Coronary artery (tissue), 2 donors: Measurements from ENCODE around the gene EIF3F.

ENCODE experiments used
- DNase-seq: peaks from one replicate; pipeline ENCODE4 v3.0.0-alpha.2; 2017; ENCODE audit warnings: low spot score
- H3K27ac ChIP-seq, 2 donors: fragments of 200-600 bp; sonication (generic); one replicate each; pipeline ENCODE4 v1.5.1; 2016 to 2019
- H3K4me3 ChIP-seq: fragments of 200-600 bp; sonication (generic); 2 replicates; pipeline ENCODE4 v1.5.1; 2016; ENCODE audit warnings: mild to moderate bottlenecking, moderate library complexity
- CTCF ChIP-seq: fragments of 200-600 bp; sonication (generic); IDR thresholded peaks from one replicate; pipeline ENCODE4 v1.5.1; 2019; ENCODE audit warnings: antibody characterized with exemption

The EIF3F gene

GRCh38 chr11:7986768-7987559, at the start of gene EIF3F:
EIF3F (plus strand) TSS chr11:7987337; CDS start chr11:7987353, 16 bp downstream.
- H3K4me3 ChIP-seq = peak within 1 kb of the TSS; percentile 84
- TF ChIP-seq CTCF = peak; percentile 62
- peak; percentile 95 for DNase-seq
- peak within 1 kb of the TSS; percentile 75 to 79 for H3K27ac ChIP-seq

- no peak for DNase-seq
- TF ChIP-seq CTCF = no peak
- H3K27ac ChIP-seq = no peak overlapping the region
- H3K4me3 ChIP-seq = no peak overlapping the region
These were observed 46.0 kb upstream of the EIF3F start for GRCh38 chr11:7941146-7941545.

GRCh38 chr11:7941608-7942007, 45.5 kb upstream of the EIF3F start, which contains the start of gene OR10A3:
OR10A3 (minus strand) TSS chr11:7941708; CDS start chr11:7939520, 2,188 bp downstream.
- Histone ChIP-seq H3K27ac (no peak within 1 kb of the TSS), H3K4me3 (no peak within 1 kb of the TSS)
- DNase-seq = no peak
- TF ChIP-seq CTCF = no peak

DNA sequence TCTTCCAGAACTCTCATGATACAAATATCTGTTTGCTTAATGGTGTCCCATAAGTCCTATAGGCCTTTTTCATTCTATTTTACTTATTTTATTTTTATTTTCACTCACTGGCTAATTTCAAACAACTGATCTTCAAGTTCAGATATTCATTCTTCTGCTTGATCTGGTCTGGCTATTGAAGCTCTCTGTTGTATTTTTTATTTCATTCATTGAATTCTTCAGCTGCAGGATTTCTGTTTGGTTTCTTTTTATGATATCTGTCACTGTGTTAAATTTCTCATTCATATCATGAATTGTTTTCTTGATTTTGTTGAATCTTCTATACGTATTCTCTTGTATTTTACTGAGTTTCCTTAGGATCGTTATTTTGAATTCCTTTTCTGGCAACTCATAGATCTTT, 43.0 kb upstream of the EIF3F start:
- no peak overlapping the region for H3K4me3 ChIP-seq
- no peak for DNase-seq
- no peak for TF ChIP-seq CTCF
- H3K27ac ChIP-seq = no peak overlapping the region

DNA sequence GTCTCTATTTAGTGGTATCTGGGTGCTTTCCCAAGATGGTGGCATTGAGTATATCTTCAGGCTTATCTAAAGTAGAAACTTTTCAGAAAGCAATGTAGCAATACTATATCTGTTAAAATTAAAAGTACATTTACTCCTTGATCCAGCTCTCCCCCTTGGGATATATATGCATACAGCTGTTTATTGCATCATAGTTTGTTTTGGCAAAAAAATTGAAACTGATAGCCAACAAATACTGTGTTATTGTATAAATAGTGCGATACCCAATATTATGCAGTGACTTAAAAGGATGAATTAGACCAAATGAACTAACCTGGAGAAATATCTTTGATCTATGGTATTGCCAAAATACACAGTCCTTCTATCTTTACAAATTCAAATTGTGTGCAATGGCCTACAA, 37.2 kb upstream of the EIF3F start:
- no peak overlapping the region for H3K27ac ChIP-seq
- DNase-seq = no peak
- H3K4me3 ChIP-seq = no peak overlapping the region
- TF ChIP-seq CTCF = no peak

- no peak overlapping the region for H3K4me3 ChIP-seq
- no peak overlapping the region for H3K27ac ChIP-seq
- TF ChIP-seq CTCF = no peak
- no peak for DNase-seq
These were observed 31.9 kb upstream of the EIF3F start for GRCh38 chr11:7955191-7955590.

GRCh38 chr11:7964261-7964660, 22.9 kb upstream of the EIF3F start:
- Histone ChIP-seq H3K4me3 (no peak overlapping the region), H3K27ac (no peak overlapping the region)
- no peak for TF ChIP-seq CTCF
- DNase-seq = no peak
